Immature natural killer cell (primary cell): ENCODE results near the gene NTSR1. TPM values are rescaled to one million over a fixed set of nuclear protein-coding genes. Genes with fewer than 3 reads are reported as not detected.

Experiments used
- DNase-seq, 3 donors: peaks; one replicate each; pipeline ENCODE4 v3.0.0; 2022; ENCODE audit warnings: mixed read lengths in 1 of 3
- H3K27ac Mint-ChIP-seq, 6 donors: one replicate each; pipeline ENCODE4 v1.8.0; 2020; ENCODE audit warnings: mixed read lengths in 6 of 6, mild to moderate bottlenecking in 5 of 6, inconsistent platforms in 4 of 6, moderate library complexity in 3 of 6
- H3K27me3 Mint-ChIP-seq, 3 donors: one replicate each; pipeline ENCODE4 v1.8.0; 2020 to 2021; ENCODE audit warnings: low read depth in 3 of 3, mild to moderate bottlenecking in 3 of 3, mixed read lengths in 3 of 3, moderate library complexity in 3 of 3, inconsistent platforms in 1 of 3
- H3K36me3 Mint-ChIP-seq, 3 donors: one replicate each; pipeline ENCODE4 v1.8.0; 2020; ENCODE audit warnings: mixed read lengths in 3 of 3, inconsistent platforms in 2 of 3, mild to moderate bottlenecking in 2 of 3
- H3K4me1 Mint-ChIP-seq, 2 donors: one replicate each; pipeline ENCODE4 v1.8.0; 2020; ENCODE audit warnings: inconsistent platforms in 2 of 2, mild to moderate bottlenecking in 2 of 2, mixed read lengths in 2 of 2, moderate library complexity in 1 of 2
- H3K4me3 Mint-ChIP-seq, 5 donors: one replicate each; pipeline ENCODE4 v1.8.0; 2020; ENCODE audit warnings: mild to moderate bottlenecking in 5 of 5, mixed read lengths in 5 of 5, inconsistent platforms in 3 of 5, moderate library complexity in 3 of 5
- H3K9me3 Mint-ChIP-seq, 6 donors: one replicate each; pipeline ENCODE4 v1.8.0; 2020; ENCODE audit warnings: mild to moderate bottlenecking in 6 of 6, mixed read lengths in 6 of 6, inconsistent platforms in 4 of 6, moderate library complexity in 3 of 6
- polyA plus RNA-seq, 3 donors: library from polyadenylated mRNA; unstranded; fragments of 300-500 nt; fragmentation: Illumina TruSeq; gene quantifications; one replicate each; pipeline ENCODE4 v1.2.3, GENCODE V29; 2021

The NTSR1 gene
- polyA plus RNA-seq, 3 donors from 2014 or later = not detected

GRCh38 chr20:62804021-62804626 lies 95.5 kb downstream of the NTSR1 start:
- DNase-seq = peak in 2 of 3 donors; percentile 16 to 27
- peaks cover 5 to 10% (median 6%) of the 10 kb centered on the region in 3 donors for H3K27me3 Mint-ChIP-seq
- H3K36me3 Mint-ChIP-seq = peaks cover 0 to 12% (median 5%) of the 10 kb centered on the region in 3 donors
- H3K9me3 Mint-ChIP-seq = no peaks in the 10 kb centered on the region
- peak overlapping the region; percentile 89 to 98 (median 94) for H3K27ac Mint-ChIP-seq
- H3K4me3 Mint-ChIP-seq = peak overlapping the region; percentile 86 to 96 (median 92)
- peaks cover 26 to 31% of the 10 kb centered on the region in 2 donors for H3K4me1 Mint-ChIP-seq

GRCh38 chr20:62804627-62805154 lies 96.1 kb downstream of the NTSR1 start, which contains the start of gene OGFR:
TSS of gene OGFR (plus strand) at chr20:62804835. CDS start at chr20:62804860, 25 bp downstream.
- DNase-seq = peak; percentile 72 to 79 (median 78)
- Mint-ChIP-seq H3K27ac (peak within 1 kb of the TSS; percentile 89 to 98 (median 94)), H3K9me3 (no peaks in the 10 kb centered on the region), H3K27me3 (peaks cover 5 to 10% (median 6%) of the 10 kb centered on the region in 3 donors), H3K4me3 (peak within 1 kb of the TSS; percentile 86 to 97 (median 93)), H3K4me1 (peaks cover 26 to 31% of the 10 kb centered on the region in 2 donors), H3K36me3 (peaks cover 0 to 14% (median 5%) of the 10 kb centered on the region in 3 donors)

GRCh38 chr20:62805155-62805710 lies 96.6 kb downstream of the NTSR1 start:
- Mint-ChIP-seq H3K27me3 (peaks cover 5 to 10% (median 6%) of the 10 kb centered on the region in 3 donors), H3K36me3 (peaks cover 0 to 12% (median 0%) of the 10 kb centered on the region in 3 donors), H3K4me3 (peak overlapping the region; percentile 60 to 82 (median 74)), H3K27ac (peak overlapping the region in 5 of 6 donors; percentile 8 to 89 (median 60)), H3K9me3 (no peaks in the 10 kb centered on the region), H3K4me1 (peaks cover 26 to 29% of the 10 kb centered on the region in 2 donors)
- peak in 2 of 3 donors; percentile 38 to 42 for DNase-seq

- H3K27ac Mint-ChIP-seq = peak overlapping the region in 4 of 6 donors; percentile 48 to 76 (median 60)
- H3K4me1 Mint-ChIP-seq = peaks cover 26 to 29% of the 10 kb centered on the region in 2 donors
- H3K27me3 Mint-ChIP-seq = peaks cover 5 to 10% (median 6%) of the 10 kb centered on the region in 3 donors
- peak overlapping the region; percentile 70 to 82 (median 75) for H3K4me3 Mint-ChIP-seq
- no peak for DNase-seq
- H3K9me3 Mint-ChIP-seq = no peaks in the 10 kb centered on the region
- peaks cover 0 to 11% (median 0%) of the 10 kb centered on the region in 3 donors for H3K36me3 Mint-ChIP-seq
Measured at GRCh38 chr20:62805711-62806382, 97.2 kb downstream of the NTSR1 start.

- Mint-ChIP-seq H3K4me3 (peak overlapping the region; percentile 70 to 82 (median 75)), H3K4me1 (peaks cover 26 to 29% of the 10 kb centered on the region in 2 donors), H3K27me3 (peaks cover 5 to 10% (median 6%) of the 10 kb centered on the region in 3 donors), H3K27ac (peak overlapping the region; percentile 35 to 76 (median 60)), H3K9me3 (no peaks in the 10 kb centered on the region), H3K36me3 (peaks cover 0 to 11% (median 0%) of the 10 kb centered on the region in 3 donors)
- DNase-seq = no peak
Measured at GRCh38 chr20:62806383-62807050, 97.9 kb downstream of the NTSR1 start.

GRCh38 chr20:62807444-62808210 lies 99.0 kb downstream of the NTSR1 start:
- Mint-ChIP-seq H3K27me3 (peaks cover 5 to 10% (median 6%) of the 10 kb centered on the region in 3 donors), H3K4me3 (peak overlapping the region in 2 of 5 donors; percentile 7 to 36), H3K27ac (peak overlapping the region in 3 of 6 donors; percentile 35 to 53 (median 48)), H3K36me3 (peaks cover 3 to 15% (median 3%) of the 10 kb centered on the region in 3 donors), H3K9me3 (no peaks in the 10 kb centered on the region), H3K4me1 (peaks cover 26 to 29% of the 10 kb centered on the region in 2 donors)
- DNase-seq = no peak

GRCh38 chr20:62808211-62808865 lies 99.7 kb downstream of the NTSR1 start:
- Mint-ChIP-seq H3K27ac (peak overlapping the region in 4 of 6 donors; percentile 75 to 79 (median 77)), H3K27me3 (peaks cover 5 to 8% (median 6%) of the 10 kb centered on the region in 3 donors), H3K9me3 (no peaks in the 10 kb centered on the region), H3K4me3 (peak overlapping the region; percentile 11 to 62 (median 59)), H3K4me1 (peaks cover 25 to 26% of the 10 kb centered on the region in 2 donors), H3K36me3 (peaks cover 3 to 15% (median 3%) of the 10 kb centered on the region in 3 donors)
- peak; percentile 72 to 77 (median 74) for DNase-seq

- H3K27ac Mint-ChIP-seq = no peak overlapping the region
- H3K36me3 Mint-ChIP-seq = peaks cover 3 to 15% (median 3%) of the 10 kb centered on the region in 3 donors
- no peak for DNase-seq
- peaks cover 0 to under 1% (median 0%) of the 10 kb centered on the region in 3 donors for H3K27me3 Mint-ChIP-seq
- no peaks in the 10 kb centered on the region for H3K9me3 Mint-ChIP-seq
- H3K4me1 Mint-ChIP-seq = peaks cover 17 to 20% of the 10 kb centered on the region in 2 donors
- H3K4me3 Mint-ChIP-seq = no peak overlapping the region
Measured at GRCh38 chr20:62809530-62810428, 101.1 kb downstream of the NTSR1 start.

DNA sequence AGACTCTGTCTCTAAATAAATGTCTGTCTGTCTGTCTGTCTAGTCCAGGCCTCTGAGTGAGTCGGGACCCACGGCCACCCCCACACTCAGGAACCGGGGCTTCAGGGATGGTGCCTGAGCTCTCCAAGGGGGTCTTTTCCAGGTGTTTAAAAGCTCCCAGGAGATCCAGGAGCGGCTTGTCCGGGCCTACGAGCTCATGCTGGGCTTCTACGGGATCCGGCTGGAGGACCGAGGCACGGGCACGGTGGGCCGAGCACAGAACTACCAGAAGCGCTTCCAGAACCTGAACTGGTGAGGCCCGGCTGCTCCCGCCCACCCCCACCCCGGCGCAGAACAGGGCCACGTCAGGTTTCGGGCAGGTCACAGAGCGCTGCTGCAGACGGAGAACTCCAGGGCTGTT lies 102.7 kb downstream of the NTSR1 start:
- H3K4me1 Mint-ChIP-seq = peaks cover 14 to 18% of the 10 kb centered on the region in 2 donors
- H3K27me3 Mint-ChIP-seq = peaks cover 0 to 12% (median 9%) of the 10 kb centered on the region in 3 donors
- no peak overlapping the region for H3K4me3 Mint-ChIP-seq
- H3K36me3 Mint-ChIP-seq = peaks cover 3 to 15% (median 3%) of the 10 kb centered on the region in 3 donors
- no peak overlapping the region for H3K27ac Mint-ChIP-seq
- no peaks in the 10 kb centered on the region for H3K9me3 Mint-ChIP-seq
- DNase-seq = no peak

DNA sequence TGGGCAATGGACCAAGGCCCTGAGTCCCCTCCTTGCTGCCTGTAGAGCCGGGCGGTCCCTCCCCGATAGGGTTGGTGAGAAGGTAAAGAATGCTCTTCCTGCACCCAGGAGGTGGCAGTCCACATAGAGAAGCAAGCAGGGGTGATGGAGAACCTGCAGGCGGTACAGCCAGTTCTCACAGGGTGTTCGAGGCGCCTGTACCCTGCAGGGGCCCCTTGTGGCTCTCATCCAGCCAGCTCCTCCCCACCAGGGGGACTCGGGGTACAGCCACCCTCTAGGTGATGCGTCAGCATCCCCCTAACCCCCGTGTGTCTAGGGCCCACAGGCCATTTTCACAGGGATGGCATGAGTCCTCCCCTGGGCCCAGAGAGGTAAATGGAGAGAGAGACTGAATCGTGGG lies 103.1 kb downstream of the NTSR1 start:
- Mint-ChIP-seq H3K36me3 (peaks cover 3 to 15% (median 3%) of the 10 kb centered on the region in 3 donors), H3K27ac (no peak overlapping the region), H3K9me3 (no peaks in the 10 kb centered on the region), H3K27me3 (peaks cover 0 to 13% (median 9%) of the 10 kb centered on the region in 3 donors), H3K4me3 (no peak overlapping the region), H3K4me1 (peaks cover 10 to 14% of the 10 kb centered on the region in 2 donors)
- DNase-seq = no peak
